ENCODE data around the gene GFOD1. TPM values are rescaled to one million over a fixed set of nuclear protein-coding genes. Genes with fewer than 3 reads are reported as not detected.
A peak's percentile ranks its signal among the peaks of the same experiment; 100 is the strongest.

Gene GFOD1
- polyA plus RNA-seq, 12 donors, result 2.1 to 8.9 (median 3.4) TPM; not detected in 1

GRCh38 chr6:13355999-13356785 is 131.2 kb downstream of the GFOD1 start:
- no peak for DNase-seq

DNA sequence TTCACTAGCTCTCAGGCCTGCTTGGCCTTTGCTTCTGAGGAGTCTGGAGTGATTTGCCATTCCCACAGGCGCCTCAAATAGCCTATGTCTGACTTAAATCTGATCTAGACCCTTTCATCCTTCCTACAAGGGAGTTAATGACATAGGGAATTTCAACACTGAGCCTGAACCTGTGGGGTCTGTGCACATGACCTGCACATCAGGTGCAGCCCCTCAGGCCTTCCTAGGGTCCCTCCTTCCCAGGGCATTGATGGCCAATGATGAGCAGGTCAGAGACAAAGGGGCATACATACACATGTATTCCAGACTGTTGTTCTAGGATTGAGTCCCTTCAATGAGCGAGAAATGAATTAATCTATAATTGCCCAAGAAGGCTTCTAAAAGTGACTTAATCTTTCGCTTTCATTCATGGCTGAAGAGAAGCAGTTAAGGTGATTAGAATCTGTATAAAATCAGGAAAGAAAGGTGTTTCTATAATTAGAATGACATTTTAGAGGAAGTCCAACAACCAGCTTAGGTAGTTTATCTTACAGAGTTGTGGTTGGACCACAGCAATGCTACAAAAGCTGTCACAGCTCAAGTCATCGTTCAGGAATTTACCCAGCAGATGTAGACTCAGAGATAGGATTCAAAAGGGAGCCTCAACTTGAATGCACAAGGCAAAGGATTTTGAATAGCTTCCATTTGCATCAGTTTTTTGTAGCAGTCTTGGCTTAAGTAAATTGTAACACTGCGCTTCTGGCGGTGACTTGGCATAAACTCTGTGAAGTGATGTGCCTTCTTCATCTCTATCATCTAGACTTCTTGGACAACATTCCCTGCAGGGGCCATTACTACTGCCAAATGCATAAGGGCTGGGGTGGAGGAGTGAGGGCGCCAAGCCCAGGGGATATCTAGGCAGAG is 132.1 kb downstream of the GFOD1 start:
- DNase-seq, result no peak

DNA sequence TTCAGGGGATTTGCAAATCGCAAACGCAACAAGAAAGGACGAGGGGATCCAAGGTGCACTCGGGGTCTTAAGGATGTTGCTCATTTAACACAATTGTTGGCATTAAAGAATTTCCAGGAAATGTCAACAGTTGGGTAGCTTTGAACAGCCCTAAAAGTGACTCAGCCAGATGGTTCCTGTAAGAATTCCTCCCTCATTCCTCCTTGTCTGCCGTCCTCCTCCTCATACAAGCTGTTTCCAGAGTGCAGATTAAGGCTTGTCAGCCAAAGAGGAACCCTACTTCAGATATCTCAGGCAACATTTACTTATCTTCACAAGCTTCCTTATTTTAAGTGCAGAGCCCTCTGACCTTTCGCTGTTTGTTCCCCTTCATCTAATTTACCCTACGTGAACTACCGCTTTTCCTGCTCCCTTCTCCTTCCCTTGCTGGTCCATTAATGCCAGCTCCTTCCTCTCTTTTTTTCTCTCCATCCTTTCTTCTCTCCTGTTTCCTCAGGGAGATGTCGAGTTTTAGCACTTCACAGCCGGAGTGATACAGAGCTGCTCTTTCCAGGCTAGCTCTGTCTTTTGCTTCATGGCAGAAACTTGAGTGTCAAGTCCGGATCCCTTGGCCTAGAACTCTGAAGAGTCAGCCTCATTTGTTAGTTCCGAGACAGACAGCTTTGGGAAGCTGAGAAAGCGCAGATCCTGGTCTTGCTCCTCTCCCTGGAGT is 132.9 kb downstream of the GFOD1 start:
- no peak for DNase-seq

GRCh38 chr6:13352165-13352564 is 135.2 kb downstream of the GFOD1 start:
- DNase-seq, result no peak

- DNase-seq, result no peak
These were observed 136.1 kb downstream of the GFOD1 start for GRCh38 chr6:13351271-13351670.

DNA sequence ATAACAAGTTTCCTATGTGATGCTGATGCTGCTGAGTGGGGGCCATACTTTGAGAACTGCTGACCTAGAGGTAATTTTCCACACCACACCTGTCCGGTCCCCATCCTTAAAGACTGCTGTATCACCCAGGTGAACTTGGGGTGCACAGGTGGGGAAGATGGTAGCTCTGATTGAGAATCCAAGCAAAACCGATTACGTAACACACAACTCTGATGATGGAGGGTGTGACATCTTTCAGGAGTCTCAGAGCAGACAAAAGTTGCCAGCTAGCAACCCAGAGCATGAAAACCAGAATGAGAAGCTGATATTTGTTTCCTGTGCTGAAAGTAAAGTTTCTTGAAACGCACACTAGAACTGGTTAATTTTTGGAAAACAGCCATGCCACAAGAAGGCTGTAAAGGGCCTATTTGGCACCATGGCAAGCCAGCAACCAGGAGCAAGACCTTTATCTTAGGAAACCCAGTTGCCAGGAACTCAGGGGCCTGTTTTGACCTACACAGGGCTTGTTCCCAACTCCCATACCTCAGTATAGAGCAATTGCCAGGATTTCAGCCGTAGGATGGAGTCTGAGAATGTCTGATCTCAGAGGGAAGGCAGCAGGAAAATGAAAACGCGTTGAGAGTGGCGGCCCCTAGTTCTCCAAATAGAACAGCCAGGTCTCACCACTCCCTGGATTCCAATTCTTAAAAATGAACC is 137.4 kb downstream of the GFOD1 start:
- no peak for DNase-seq

GRCh38 chr6:13348334-13349113 is 138.9 kb downstream of the GFOD1 start:
- no peak for DNase-seq

- no peak for DNase-seq
These were observed 141.2 kb downstream of the GFOD1 start for GRCh38 chr6:13346245-13346644.

DNA sequence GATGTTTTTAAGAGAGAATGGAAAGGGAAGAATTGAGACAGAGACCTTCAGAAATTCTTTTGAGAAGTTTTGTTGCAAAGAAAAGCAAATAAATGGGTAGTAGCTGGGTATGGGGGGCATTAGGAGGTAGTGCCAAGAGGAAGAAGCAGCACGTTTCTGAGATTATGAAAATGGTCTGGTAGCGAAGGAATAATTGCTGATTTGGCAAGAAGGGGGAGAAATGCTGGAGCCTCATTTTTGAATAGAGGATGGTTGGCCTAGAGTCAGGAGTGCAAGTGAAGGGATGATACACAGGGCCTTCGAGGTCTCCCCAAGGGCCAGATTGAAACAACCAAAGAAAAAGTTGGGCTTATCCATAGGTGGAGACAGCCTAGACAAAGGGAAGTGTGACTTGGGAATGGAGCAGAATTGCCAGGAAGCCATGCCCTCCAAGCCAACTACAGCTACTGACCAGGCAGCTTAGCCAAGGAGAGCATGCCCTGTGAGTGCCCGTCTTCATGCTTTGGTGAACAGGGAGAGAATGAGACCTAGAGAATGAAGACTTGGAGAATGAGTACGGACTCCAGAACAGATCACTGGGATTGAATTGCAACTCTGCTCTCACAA is 144.9 kb downstream of the GFOD1 start:
- DNase-seq, result no peak

DNA sequence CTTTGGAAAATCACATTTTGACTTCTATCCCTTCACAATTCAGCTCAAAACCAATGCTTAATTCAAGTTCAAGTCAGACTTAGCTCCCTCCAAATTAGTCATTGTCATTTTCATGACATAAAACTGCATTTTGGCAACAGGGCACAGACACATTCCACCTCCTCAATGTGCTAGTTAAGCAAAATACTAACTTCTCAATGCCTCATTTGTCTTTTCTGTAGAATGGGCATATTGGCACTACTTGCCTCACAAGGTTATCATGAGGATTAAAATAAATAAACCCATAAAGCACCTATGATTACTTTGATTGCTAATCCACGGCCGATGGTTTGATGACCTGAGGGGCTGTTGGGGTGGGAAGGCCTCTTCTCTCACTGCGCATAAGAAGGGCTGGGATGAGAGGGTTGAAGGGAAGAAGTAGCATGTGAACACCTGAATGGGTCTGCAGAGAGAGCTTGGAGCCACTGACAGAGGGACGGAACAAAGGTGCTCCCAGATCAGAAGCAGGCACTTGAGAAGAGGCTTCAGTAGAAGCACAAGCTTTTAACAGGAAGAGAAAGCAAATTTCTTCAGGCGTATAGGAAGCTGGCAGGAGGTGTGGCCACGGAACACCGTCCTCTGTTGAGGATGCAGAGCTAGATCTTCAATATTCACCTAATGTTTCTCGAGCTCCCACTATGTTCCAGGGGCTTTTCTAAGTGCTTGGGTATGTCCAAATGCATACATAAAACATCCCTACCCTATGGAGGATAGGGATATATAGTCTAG is 147.4 kb downstream of the GFOD1 start:
- no peak for DNase-seq

- no peak for DNase-seq
These were observed 149.4 kb downstream of the GFOD1 start for GRCh38 chr6:13338038-13338437.

- DNase-seq, result peak; percentile 89
These were observed 150.8 kb downstream of the GFOD1 start for GRCh38 chr6:13336553-13336952.

GRCh38 chr6:13334953-13335352 is 152.4 kb downstream of the GFOD1 start:
- no peak for DNase-seq

GRCh38 chr6:13332349-13332706 is 155.1 kb downstream of the GFOD1 start:
- DNase-seq, result no peak

DNA sequence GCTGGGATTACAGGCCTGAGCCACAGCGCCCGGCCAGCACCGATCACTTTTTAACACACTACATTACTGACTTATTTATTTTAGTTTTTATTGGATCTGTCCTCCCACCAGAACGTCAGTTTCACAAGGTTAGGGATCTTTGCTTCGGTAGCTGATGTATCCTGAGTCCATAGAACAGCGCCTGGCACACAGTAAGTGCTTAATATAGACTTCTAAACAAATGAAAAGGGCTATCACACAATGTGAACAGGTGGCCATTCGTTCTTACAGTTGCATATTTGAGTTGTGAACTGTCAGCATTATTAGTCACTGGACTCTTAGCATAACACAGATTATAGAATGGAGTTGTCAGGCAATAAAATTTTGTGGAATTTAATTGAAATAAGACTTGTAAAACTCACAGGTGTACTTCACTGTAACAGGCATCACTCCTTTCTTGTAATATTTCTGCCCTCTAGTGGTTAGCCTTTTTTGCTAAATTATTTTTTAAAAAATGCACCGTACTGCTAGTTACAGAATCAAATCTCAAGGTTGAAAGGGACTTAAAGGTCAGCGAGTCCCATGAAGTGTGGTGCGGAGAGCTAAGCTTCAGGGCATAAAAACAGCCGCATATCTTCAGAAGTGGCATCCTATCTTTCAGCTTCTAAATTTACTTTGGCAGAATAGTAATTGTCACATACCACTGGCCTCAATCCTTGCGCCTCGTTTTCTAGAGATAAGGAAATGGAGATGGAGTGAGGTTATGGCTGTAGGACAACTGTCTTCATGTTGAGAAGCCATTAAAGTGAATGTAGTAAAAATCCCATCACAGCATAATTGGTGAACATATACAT is 155.7 kb downstream of the GFOD1 start:
- no peak for DNase-seq

GRCh38 chr6:13328875-13329183 is 158.6 kb downstream of the GFOD1 start:
- no peak for DNase-seq

- peak; percentile 93 for DNase-seq
These were observed 159.1 kb downstream of the GFOD1 start, which contains the start of gene TBC1D7 for GRCh38 chr6:13328076-13328874. TSS of gene TBC1D7 (minus strand) at chr6:13328537. CDS start at chr6:13326898, 1,639 bp downstream.

DNA sequence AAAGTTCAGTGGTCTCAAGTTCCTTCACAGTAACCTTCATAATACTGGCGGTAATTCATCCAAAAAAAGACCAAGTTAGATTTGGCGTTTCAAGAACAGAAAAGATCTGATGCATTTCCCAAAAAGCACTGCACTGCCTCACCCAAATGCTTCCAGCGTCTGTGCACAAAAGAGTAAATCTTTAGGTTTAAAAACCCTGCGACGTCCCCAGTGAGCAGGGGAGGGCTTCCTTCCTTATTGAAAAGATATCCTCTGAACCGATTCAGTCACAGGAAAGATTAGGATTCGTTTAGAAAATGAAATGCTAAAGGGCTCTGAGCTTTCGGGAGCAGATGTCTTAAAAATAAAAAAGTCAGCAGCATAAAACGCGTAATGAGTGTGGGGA is 159.7 kb downstream of the GFOD1 start:
- DNase-seq, result no peak

Data from muscle of arm (tissue), 12 donors.